Lower lobe of right lung (tissue), 2 donors: Measurements from ENCODE around the gene ANAPC13. TPM values are rescaled to one million over a fixed set of nuclear protein-coding genes. Genes with fewer than 3 reads are reported as not detected.
A peak's percentile ranks its signal among the peaks of the same experiment; 100 is the strongest.

Experiments
- ATAC-seq, 2 donors: fragments of 200-7000 bp; cut with Tn5 transposase; one replicate each; pipeline ENCODE4 v1.9.1; 2020 to 2022; ENCODE audit warnings: mild to moderate bottlenecking in 2 of 2, moderate library complexity in 2 of 2
- DNase-seq: peaks from one replicate; pipeline ENCODE4 v3.0.0-alpha.2; 2020
- H3K27ac ChIP-seq: fragments of 200-600 bp; one replicate; pipeline ENCODE4 v1.8.0; 2022
- H3K27me3 ChIP-seq: fragments of 200-600 bp; one replicate; pipeline ENCODE4 v1.8.0; 2022; ENCODE audit warnings: low read depth
- H3K36me3 ChIP-seq: fragments of 200-600 bp; one replicate; pipeline ENCODE4 v1.8.0; 2022; ENCODE audit warnings: mild to moderate bottlenecking
- H3K4me1 ChIP-seq: fragments of 200-600 bp; one replicate; pipeline ENCODE4 v1.8.0; 2022
- H3K4me3 ChIP-seq: fragments of 200-600 bp; one replicate; pipeline ENCODE4 v1.8.0; 2022; ENCODE audit warnings: mild to moderate bottlenecking
- H3K9me3 ChIP-seq: fragments of 200-600 bp; one replicate; pipeline ENCODE4 v1.8.0; 2022
- CTCF ChIP-seq: fragments of 200-600 bp; IDR thresholded peaks from one replicate; pipeline ENCODE4 v1.8.0; 2022; ENCODE audit warnings: antibody characterized with exemption, mild to moderate bottlenecking
- intact Hi-C: fragments of 100-400 bp; cut with DNase I; formaldehyde crosslinking; loops from one replicate; pipeline ENCODE4 v1.11.0; 2022
- total RNA-seq: library from RNA; stranded (reverse); fragmentation: NEBNext Ultra II Directional; extraction: Animal tissue kit (Norgen Biotek cat#: 25700); gene quantifications from one replicate; pipeline ENCODE4 v1.2.1, GENCODE V29; 2021
- donor health status: DM: no; HTN: yes; CAD: no; lungs with severe emphysema.

Gene ANAPC13
- total RNA-seq, 1 donor from 2014 or later = 53.1 TPM

DNA sequence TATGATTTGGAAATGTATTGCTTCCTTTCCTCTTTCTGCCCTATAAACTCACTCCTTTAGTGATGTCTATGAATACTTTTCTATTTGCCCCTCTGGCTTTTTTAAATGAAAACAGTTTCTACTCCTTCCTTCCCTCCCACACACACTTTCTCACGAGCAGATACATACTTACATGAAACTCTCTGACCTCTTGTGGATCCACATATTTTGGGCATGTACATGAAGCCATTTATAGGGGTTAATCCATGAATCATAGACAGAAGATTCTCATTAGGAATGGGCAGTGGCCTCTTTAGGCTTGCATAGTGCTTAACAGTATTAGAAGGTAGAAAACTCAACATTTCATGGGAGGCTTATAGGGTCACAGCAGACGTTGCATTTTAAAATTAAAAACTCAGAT, 24.8 kb downstream of the ANAPC13 start:
- H3K9me3 ChIP-seq = no peaks in the 10 kb centered on the region
- no peak for DNase-seq
- peaks cover 12% of the 10 kb centered on the region for H3K4me1 ChIP-seq
- no peak for TF ChIP-seq CTCF
- H3K4me3 ChIP-seq = no peak overlapping the region
- no peak for ATAC-seq
- intact Hi-C loops = no loop called here
- no peaks in the 10 kb centered on the region for H3K27me3 ChIP-seq
- peak overlapping the region; percentile 79 for H3K27ac ChIP-seq
- H3K36me3 ChIP-seq = no peaks in the 10 kb centered on the region

GRCh38 chr3:134459562-134459961, 26.2 kb downstream of the ANAPC13 start:
- ATAC-seq (no peak), DNase-seq (no peak)
- intact Hi-C loops = no loop called here
- Histone ChIP-seq H3K9me3 (no peaks in the 10 kb centered on the region), H3K4me1 (peaks cover under 1% of the 10 kb centered on the region), H3K27me3 (no peaks in the 10 kb centered on the region), H3K36me3 (no peaks in the 10 kb centered on the region), H3K27ac (no peak overlapping the region), H3K4me3 (no peak overlapping the region)
- TF ChIP-seq CTCF = no peak

GRCh38 chr3:134458406-134458945, 27.3 kb downstream of the ANAPC13 start:
- no peaks in the 10 kb centered on the region for H3K27me3 ChIP-seq
- DNase-seq = no peak
- no peaks in the 10 kb centered on the region for H3K9me3 ChIP-seq
- no peak for ATAC-seq
- no peak overlapping the region for H3K4me3 ChIP-seq
- H3K4me1 ChIP-seq = no peaks in the 10 kb centered on the region
- no peaks in the 10 kb centered on the region for H3K36me3 ChIP-seq
- TF ChIP-seq CTCF = no peak
- intact Hi-C loops = no loop called here
- no peak overlapping the region for H3K27ac ChIP-seq

DNA sequence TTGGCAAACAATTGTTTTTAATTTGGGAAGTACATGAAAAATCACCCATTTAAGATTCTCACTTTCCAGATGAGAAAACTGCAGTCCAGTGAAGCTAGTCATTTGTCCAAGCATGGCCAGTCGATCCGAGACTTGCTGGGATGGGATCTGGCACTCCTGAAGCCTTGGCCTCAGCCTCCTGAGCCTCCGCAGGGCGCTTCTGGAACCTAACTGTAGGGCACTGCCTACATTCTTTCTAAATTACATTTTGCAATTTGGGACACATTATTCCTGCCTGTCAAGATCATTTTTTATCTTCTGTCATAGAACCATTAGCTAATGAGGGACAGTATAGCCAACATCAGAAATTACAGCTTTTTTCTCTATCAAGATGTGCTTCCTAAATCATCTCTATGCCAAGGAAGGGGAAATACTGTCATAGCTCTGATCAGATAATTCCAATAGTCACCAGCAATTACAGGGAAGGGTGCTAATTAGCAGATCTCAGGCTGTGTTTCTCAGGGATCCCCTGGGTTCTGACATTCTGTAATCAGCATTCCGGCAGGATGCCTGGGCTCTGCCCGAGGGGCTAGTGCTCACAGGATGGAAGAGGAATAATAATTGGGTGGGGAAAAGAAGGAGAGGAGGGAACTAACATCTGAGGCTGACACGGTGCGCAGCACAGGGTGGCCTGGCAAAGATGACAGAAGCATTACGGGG, 28.3 kb downstream of the ANAPC13 start:
- Histone ChIP-seq H3K4me1 (no peaks in the 10 kb centered on the region), H3K9me3 (no peaks in the 10 kb centered on the region), H3K27ac (no peak overlapping the region), H3K36me3 (no peaks in the 10 kb centered on the region), H3K27me3 (no peaks in the 10 kb centered on the region), H3K4me3 (no peak overlapping the region)
- intact Hi-C loops = no loop called here
- ATAC-seq = no peak
- no peak for DNase-seq
- TF ChIP-seq CTCF = no peak

- H3K9me3 ChIP-seq = no peaks in the 10 kb centered on the region
- ATAC-seq (no peak), DNase-seq (no peak)
- TF ChIP-seq CTCF = no peak
- H3K4me3 ChIP-seq = no peak overlapping the region
- H3K27me3 ChIP-seq = no peaks in the 10 kb centered on the region
- H3K36me3 ChIP-seq = no peaks in the 10 kb centered on the region
- no peak overlapping the region for H3K27ac ChIP-seq
- H3K4me1 ChIP-seq = peaks cover 11% of the 10 kb centered on the region
- intact Hi-C loops = no loop called here
These were observed 32.2 kb downstream of the ANAPC13 start for GRCh38 chr3:134453631-134454030.
